A549 (cell line): ENCODE results near the gene CAMTA1.

Source experiments
- EP300 ChIP-seq, 2 experiments: fragments of >200 bp; sonication (Bioruptor Twin); formaldehyde crosslinking; IDR thresholded peaks; 2 replicates in 1 of 2; 3 replicates in 1 of 2; pipeline ENCODE4 v1.6.1; 2016 to 2017
- FOXS1 ChIP-seq: fragments of 250-450 bp; sonication (Bioruptor Pico); IDR thresholded peaks from 2 replicates; pipeline ENCODE4 v1.5.0; 2020; ENCODE audit warnings: mild to moderate bottlenecking, moderate library complexity
- JUNB ChIP-seq: fragments of >200 bp; sonication (Bioruptor Twin); formaldehyde crosslinking; IDR thresholded peaks from 2 replicates; pipeline ENCODE4 v1.6.1; 2016
- PBX3 ChIP-seq: IDR thresholded peaks from 2 replicates; pipeline ENCODE4 v1.6.1; 2012
- POLR2A ChIP-seq: IDR thresholded peaks from 2 replicates; pipeline ENCODE4 v1.6.1; 2012; ENCODE audit warnings: mild to moderate bottlenecking, low read length
- USF2 ChIP-seq: fragments of 450-650 bp; IDR thresholded peaks from 2 replicates; pipeline ENCODE4 v1.6.1; 2014; ENCODE audit warnings: antibody characterized with exemption
- TF ChIP-seq, protein P1 (sequence below): fragments of >200 bp; sonication (Bioruptor Twin); formaldehyde crosslinking; IDR thresholded peaks from 3 replicates; pipeline ENCODE4 v1.5.1; 2016
- TF ChIP-seq, protein P2 (sequence below): fragments of 150-350 bp; IDR thresholded peaks from 2 replicates; pipeline ENCODE4 v1.6.1; 2014; ENCODE audit warnings: low read depth, mild to moderate bottlenecking, low read length

DNA sequence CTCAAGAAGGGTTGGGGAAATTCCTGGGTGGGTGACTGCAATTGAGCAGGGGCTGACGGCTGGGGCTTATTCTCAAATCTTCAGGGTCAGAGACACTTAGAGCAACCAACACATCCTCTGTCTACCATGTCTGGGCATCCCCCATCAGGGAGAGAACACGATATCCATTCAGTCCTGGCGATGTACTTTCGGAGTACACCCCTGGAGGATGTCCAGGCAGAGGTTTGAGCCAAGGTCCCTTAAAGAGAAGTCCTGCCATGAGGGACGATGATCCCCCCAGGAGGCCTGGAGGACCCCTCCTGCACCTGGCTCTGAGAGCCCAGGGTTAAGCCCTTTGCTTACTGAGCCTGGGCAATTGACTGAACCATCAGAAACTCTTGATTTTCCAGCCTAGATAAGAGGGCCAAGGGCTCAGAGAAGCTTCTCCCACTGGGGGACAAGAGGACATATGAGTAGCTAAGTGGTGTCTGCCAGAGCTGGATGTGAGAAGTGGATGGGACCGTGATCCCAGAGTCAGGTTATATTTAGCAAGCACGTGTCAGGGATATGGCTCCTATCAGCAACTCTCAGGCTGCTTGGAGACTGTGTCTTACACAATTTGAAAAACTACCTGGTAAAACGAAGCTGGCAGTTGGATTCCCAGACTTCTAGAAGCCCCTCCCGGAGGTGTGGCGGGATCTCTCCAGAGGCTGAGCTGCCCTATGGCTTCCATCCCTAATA lies 732.5 kb downstream of the CAMTA1 start:
- no peak for TF ChIP-seq EP300 (IDR thresholded peaks at IDR 0.05)
- TF ChIP-seq, protein P1, sequence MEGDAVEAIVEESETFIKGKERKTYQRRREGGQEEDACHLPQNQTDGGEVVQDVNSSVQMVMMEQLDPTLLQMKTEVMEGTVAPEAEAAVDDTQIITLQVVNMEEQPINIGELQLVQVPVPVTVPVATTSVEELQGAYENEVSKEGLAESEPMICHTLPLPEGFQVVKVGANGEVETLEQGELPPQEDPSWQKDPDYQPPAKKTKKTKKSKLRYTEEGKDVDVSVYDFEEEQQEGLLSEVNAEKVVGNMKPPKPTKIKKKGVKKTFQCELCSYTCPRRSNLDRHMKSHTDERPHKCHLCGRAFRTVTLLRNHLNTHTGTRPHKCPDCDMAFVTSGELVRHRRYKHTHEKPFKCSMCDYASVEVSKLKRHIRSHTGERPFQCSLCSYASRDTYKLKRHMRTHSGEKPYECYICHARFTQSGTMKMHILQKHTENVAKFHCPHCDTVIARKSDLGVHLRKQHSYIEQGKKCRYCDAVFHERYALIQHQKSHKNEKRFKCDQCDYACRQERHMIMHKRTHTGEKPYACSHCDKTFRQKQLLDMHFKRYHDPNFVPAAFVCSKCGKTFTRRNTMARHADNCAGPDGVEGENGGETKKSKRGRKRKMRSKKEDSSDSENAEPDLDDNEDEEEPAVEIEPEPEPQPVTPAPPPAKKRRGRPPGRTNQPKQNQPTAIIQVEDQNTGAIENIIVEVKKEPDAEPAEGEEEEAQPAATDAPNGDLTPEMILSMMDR, result no peak
- TF ChIP-seq USF2, result no peak
- no peak for TF ChIP-seq POLR2A
- TF ChIP-seq, protein P2, sequence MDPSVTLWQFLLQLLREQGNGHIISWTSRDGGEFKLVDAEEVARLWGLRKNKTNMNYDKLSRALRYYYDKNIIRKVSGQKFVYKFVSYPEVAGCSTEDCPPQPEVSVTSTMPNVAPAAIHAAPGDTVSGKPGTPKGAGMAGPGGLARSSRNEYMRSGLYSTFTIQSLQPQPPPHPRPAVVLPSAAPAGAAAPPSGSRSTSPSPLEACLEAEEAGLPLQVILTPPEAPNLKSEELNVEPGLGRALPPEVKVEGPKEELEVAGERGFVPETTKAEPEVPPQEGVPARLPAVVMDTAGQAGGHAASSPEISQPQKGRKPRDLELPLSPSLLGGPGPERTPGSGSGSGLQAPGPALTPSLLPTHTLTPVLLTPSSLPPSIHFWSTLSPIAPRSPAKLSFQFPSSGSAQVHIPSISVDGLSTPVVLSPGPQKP, result no peak
- no peak for TF ChIP-seq JUNB
- TF ChIP-seq FOXS1, result no peak
- TF ChIP-seq PBX3, result no peak
